GM19238 (cell line): Measurements from ENCODE around the gene WNT7A.
"Not testable (repeated sequence)": the region's sequence is repeated elsewhere in the genome, so short reads cannot be mapped to it uniquely, and the experiment has no call there.

ENCODE experiments used
- DNase-seq: peaks from one replicate; pipeline ENCODE4 v3.0.0; 2011; ENCODE audit warnings: low spot score; ENCODE audit not compliant: insufficient read length

Gene WNT7A

DNA sequence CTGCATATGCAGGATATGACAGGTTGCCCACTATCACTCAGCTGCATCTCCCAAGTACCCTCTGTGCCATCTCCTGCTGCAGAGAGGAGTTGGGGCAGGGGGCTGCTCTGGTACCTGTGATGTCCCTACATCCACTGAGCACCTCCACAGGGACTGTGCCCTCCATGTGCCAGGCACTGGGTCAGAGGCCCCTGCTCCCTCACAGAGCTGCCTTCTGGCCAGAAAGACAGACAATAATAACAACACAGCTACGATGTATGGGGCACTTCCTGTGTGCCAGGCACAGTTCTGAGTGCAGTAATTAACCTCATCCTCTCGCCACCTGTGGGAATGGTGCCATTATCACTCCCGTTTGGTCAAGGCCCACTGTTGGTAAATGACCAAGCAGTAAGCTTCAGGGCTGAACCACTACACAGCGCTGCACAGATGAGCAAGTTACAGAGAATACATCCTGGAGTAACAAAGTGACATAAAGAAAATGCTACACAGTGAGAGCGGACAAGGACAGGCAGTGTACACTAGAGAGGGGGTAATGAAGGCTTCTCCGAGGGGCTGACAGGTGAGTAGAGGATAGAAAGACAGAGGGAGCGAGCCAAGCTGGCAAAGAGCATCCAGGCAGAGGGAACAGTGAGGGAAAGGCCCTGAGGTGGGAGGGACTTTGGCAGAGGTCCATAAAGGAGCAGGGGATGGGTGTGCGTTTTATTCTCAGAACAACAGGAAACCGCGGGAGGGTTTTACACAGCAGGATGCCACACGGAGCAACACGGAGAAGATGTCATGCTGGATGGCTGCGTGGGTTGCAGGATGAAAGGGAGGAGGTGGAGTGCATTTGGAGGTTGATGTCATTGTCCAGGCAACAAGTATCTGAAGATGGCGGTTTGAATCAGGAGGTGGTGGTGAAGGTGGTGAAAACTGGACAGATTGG is 13.6 kb downstream of the WNT7A start:
- DNase-seq = no peak

GRCh38 chr3:13865581-13865980 is 14.3 kb downstream of the WNT7A start:
- no peak for DNase-seq

DNA sequence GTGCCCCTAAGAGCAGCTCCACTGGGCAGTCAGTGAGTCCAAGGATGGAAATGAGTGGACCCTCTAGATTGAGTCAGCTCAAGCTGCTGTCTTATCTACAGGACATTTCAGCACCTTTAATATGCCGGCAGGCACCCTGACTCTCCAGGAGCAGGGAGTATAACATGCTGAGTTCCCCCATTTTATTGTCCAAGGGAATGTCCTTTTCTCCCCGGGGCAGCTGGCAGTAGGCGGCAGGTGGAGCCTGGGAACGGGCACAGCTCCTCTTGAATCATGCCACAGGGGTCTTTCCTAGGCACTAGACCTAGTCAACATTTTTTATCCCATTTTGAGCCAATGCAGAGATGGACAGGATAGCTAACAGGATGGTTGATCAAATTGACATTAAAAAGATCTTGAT is 14.8 kb downstream of the WNT7A start:
- DNase-seq = no peak

GRCh38 chr3:13863965-13864595 is 15.8 kb downstream of the WNT7A start:
- DNase-seq = no peak

DNA sequence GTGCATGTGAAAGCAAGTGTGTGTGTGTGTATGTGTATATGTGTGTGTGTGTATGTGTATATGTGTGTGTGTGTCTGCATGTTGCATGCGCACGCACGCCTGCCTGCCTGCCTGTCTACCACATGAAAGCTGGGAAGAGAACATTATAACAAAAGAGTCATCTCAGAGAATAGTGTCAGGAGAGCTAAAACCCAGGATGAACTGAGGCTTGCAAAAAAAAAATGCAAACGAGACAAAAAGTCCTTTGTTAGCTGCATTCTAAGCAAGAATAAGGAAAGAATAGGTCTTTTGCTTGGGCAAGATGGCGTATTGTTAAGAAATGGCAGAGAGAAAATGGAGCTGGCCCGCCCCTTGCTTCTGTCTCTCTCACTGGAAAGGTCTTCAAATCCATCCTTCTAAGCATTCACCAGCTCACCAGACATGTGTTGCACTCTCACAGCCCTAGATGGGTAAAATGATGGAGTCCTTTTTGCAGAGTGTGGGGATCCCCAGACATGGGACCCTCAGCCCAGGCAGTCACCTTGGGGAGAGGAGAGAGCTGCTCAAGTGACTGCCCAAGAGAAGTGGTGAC is 16.4 kb downstream of the WNT7A start:
- DNase-seq = no peak

DNA sequence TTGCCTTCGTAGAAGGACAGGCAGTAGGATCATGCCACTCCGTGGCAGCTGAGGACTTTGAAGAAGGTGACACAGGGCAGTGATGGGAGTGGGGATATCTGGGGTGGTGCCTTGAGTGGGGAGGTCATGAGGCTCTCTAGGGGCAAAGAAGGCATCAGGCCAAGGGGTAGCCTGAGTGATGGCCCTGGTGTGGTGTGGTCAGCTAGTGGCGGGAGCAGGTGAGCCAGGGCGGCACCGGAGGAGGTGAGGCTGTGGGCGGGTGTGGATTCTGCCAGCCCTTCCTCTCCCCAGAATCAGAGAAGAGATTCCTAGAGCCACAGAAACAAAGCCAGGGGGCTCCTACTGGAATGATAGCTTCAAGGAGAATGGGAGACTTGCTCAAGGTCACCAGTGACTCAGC is 18.4 kb downstream of the WNT7A start:
- no peak for DNase-seq

DNA sequence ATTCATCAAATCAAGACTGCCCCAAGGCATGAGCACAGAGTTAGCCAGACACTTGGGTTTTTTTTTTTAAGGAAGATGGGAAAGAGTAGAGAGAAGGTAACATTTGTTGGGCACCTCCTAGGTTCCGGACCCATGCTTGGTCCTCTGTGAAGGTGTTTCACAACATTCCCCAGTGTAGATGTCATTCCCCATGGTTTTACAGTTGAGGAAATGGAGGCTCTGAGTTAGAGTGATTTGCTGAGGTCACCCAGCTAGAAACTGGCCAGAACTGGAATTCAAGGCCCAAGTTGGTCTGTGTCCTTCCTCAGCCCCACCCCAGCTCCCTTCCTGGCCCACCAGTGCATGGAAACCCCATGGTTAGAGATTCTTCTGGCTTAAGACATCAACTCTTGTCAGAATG is 19.9 kb downstream of the WNT7A start:
- no peak for DNase-seq

GRCh38 chr3:13858768-13859520 is 20.9 kb downstream of the WNT7A start:
- DNase-seq = no peak

- DNase-seq = no peak
Observed at GRCh38 chr3:13857702-13858380, 22.0 kb downstream of the WNT7A start.

GRCh38 chr3:13856628-13857027 is 23.2 kb downstream of the WNT7A start:
- DNase-seq = not testable (repeated sequence)

- no peak for DNase-seq
Observed at GRCh38 chr3:13856006-13856405, 23.9 kb downstream of the WNT7A start.

GRCh38 chr3:13854492-13854891 is 25.4 kb downstream of the WNT7A start:
- DNase-seq = no peak

DNA sequence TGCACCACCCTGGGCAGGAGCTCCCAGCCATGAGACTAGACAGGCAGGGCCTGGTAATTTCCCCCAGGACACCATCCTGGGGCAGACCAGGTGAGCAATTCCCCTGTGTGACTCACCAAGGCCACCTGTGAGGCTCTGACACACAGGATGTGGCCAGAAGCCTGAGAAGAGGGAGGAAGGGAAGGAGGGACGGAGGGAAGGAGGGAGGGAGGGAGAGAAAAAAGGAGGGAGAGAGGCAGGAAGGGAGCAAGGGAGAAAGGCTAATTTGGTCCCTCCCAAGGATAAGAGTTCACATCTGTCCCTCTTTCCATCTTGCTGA is 25.9 kb downstream of the WNT7A start:
- no peak for DNase-seq

DNA sequence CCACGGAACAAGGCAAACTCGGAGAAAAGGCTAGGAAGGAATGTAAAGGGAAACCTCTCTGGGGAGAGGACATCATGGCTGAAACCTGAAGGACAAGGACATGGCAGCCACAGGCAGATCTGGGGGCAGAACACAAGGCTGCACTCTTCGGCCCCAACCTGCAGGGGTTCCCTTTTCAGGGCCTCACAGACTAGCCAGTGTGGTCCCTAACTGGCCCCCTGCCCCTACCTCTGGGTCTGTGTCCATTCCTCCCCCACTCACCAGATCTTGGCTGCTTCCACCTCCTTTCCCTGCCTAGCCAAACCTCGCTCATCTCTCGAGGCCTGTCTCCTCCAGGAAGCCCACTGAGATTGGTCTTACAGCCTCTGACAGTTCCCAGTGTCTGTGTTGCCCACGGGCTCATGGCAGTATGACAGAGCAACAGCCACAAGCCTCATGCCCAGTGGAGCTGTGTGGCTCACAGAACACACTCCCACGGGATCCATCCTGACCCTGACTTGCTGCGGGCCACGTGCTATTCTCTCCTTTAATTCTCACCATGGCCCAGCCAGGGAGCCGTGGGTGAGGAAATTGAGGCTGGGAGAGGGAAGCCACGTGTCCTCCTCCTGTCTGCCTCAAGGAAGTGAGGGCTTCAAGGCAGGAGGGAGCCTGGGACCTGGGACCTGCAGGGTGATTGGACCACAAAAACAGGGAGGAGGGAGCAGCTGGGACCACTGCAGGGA is 26.5 kb downstream of the WNT7A start:
- no peak for DNase-seq

DNA sequence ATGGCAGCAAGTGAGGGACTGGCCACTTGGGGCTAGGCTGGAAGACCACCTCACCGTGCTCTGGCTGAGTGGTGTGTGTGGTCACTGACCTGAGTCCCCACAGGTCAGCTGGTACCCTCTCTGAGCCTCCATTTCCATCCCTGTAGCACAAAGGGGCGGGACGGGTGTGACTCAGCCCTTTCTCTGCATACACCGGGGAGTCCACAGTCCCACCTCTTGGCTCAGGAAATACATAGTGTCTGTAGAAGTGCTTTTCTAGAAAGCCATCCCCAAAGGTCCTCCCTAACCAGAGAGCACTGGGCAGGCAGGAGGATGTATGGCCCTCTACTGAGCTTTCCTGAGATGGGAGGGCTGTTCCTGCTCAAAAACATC is 27.2 kb downstream of the WNT7A start:
- no peak for DNase-seq

GRCh38 chr3:13851997-13852637 is 27.8 kb downstream of the WNT7A start:
- DNase-seq = no peak

- no peak for DNase-seq
Observed at GRCh38 chr3:13851091-13851849, 28.6 kb downstream of the WNT7A start.

- DNase-seq = no peak
Observed at GRCh38 chr3:13850161-13850945, 29.5 kb downstream of the WNT7A start.

GRCh38 chr3:13849018-13849417 is 30.9 kb downstream of the WNT7A start:
- no peak for DNase-seq
